ENCODE results near the gene TFPI. TPM values are rescaled to one million over a fixed set of nuclear protein-coding genes. Genes with fewer than 3 reads are reported as not detected.
"Not testable (repeated sequence)": the region's sequence is repeated elsewhere in the genome, so short reads cannot be mapped to it uniquely, and the experiment has no call there.

TFPI gene
- polyA plus RNA-seq, 2 donors = 4.5 to 6.8 TPM

- not testable (repeated sequence) for H3K9me3 ChIP-seq (ENCODE audit: control insufficient read depth in 2 of 2, insufficient read depth in 1 of 2, low read depth in 1 of 2, low read length in 1 of 2); H3K4me1 ChIP-seq (ENCODE audit: control insufficient read depth in 2 of 2, insufficient read depth in 2 of 2, low read length in 1 of 2); H3K27ac ChIP-seq (ENCODE audit: low read depth in 2 of 2, low read length in 1 of 2); H3K27me3 ChIP-seq (ENCODE audit: control insufficient read depth in 1 of 2, insufficient read depth in 2 of 2, low read length in 2 of 2); H3K36me3 ChIP-seq (ENCODE audit: control insufficient read depth in 2 of 2, insufficient read depth in 2 of 2, low read length in 1 of 2); H3K4me3 ChIP-seq (ENCODE audit: low read depth in 1 of 2, low read length in 2 of 2)
- WGBS, 2 donors = 95% methylated on average over 9 of the region's 11 CpGs
Measured at GRCh38 chr2:187565618-187566017, 11.4 kb upstream of the TFPI start.

- H3K27ac ChIP-seq (ENCODE audit: low read depth in 2 of 2, low read length in 1 of 2); H3K36me3 ChIP-seq (ENCODE audit: control insufficient read depth in 2 of 2, insufficient read depth in 2 of 2, low read length in 1 of 2); H3K27me3 ChIP-seq (ENCODE audit: control insufficient read depth in 1 of 2, insufficient read depth in 2 of 2, low read length in 2 of 2); H3K9me3 ChIP-seq (ENCODE audit: control insufficient read depth in 2 of 2, insufficient read depth in 1 of 2, low read depth in 1 of 2, low read length in 1 of 2); H3K4me1 ChIP-seq (ENCODE audit: control insufficient read depth in 2 of 2, insufficient read depth in 2 of 2, low read length in 1 of 2); H3K4me3 ChIP-seq (ENCODE audit: low read depth in 1 of 2, low read length in 2 of 2): not testable (repeated sequence)
- WGBS, 2 donors = 96 to 98% methylated on average over 16 to 31 of the region's 31 CpGs
Measured at GRCh38 chr2:187556493-187556892, 2.3 kb upstream of the TFPI start.

- Histone ChIP-seq H3K4me3 (ENCODE audit: low read depth in 1 of 2, low read length in 2 of 2) (no peak overlapping the region), H3K27ac (ENCODE audit: low read depth in 2 of 2, low read length in 1 of 2) (no peak overlapping the region), H3K9me3 (ENCODE audit: control insufficient read depth in 2 of 2, insufficient read depth in 1 of 2, low read depth in 1 of 2, low read length in 1 of 2) (no peaks in the 10 kb centered on the region), H3K27me3 (ENCODE audit: control insufficient read depth in 1 of 2, insufficient read depth in 2 of 2, low read length in 2 of 2) (no peaks in the 10 kb centered on the region), H3K36me3 (ENCODE audit: control insufficient read depth in 2 of 2, insufficient read depth in 2 of 2, low read length in 1 of 2) (no peaks in the 10 kb centered on the region), H3K4me1 (ENCODE audit: control insufficient read depth in 2 of 2, insufficient read depth in 2 of 2, low read length in 1 of 2) (no peaks in the 10 kb centered on the region)
- 26 to 30% methylated on average over 2 of the region's 2 CpGs for WGBS, 2 donors
Measured at GRCh38 chr2:187554704-187555082, 458 bp upstream of the TFPI start.

- Histone ChIP-seq H3K9me3 (ENCODE audit: control insufficient read depth in 2 of 2, insufficient read depth in 1 of 2, low read depth in 1 of 2, low read length in 1 of 2) (no peaks in the 10 kb centered on the region), H3K27me3 (ENCODE audit: control insufficient read depth in 1 of 2, insufficient read depth in 2 of 2, low read length in 2 of 2) (no peaks in the 10 kb centered on the region), H3K36me3 (ENCODE audit: control insufficient read depth in 2 of 2, insufficient read depth in 2 of 2, low read length in 1 of 2) (no peaks in the 10 kb centered on the region), H3K4me1 (ENCODE audit: control insufficient read depth in 2 of 2, insufficient read depth in 2 of 2, low read length in 1 of 2) (no peaks in the 10 kb centered on the region), H3K4me3 (ENCODE audit: low read depth in 1 of 2, low read length in 2 of 2) (peak overlapping the region in 1 of 2 donors; percentile 7), H3K27ac (ENCODE audit: low read depth in 2 of 2, low read length in 1 of 2) (no peak overlapping the region)
- 30 to 43% methylated on average over 2 of the region's 2 CpGs for WGBS, 2 donors
Measured at GRCh38 chr2:187552828-187553681, 1.2 kb downstream of the TFPI start.

- no peaks in the 10 kb centered on the region for H3K4me1 ChIP-seq (ENCODE audit: control insufficient read depth in 2 of 2, insufficient read depth in 2 of 2, low read length in 1 of 2)
- no peaks in the 10 kb centered on the region for H3K27me3 ChIP-seq (ENCODE audit: control insufficient read depth in 1 of 2, insufficient read depth in 2 of 2, low read length in 2 of 2)
- H3K4me3 ChIP-seq (ENCODE audit: low read depth in 1 of 2, low read length in 2 of 2) = no peak overlapping the region
- H3K9me3 ChIP-seq (ENCODE audit: control insufficient read depth in 2 of 2, insufficient read depth in 1 of 2, low read depth in 1 of 2, low read length in 1 of 2) = no peaks in the 10 kb centered on the region
- H3K36me3 ChIP-seq (ENCODE audit: control insufficient read depth in 2 of 2, insufficient read depth in 2 of 2, low read length in 1 of 2) = no peaks in the 10 kb centered on the region
- no peak overlapping the region for H3K27ac ChIP-seq (ENCODE audit: low read depth in 2 of 2, low read length in 1 of 2)
Measured at GRCh38 chr2:187552381-187552780, 1.9 kb downstream of the TFPI start.

DNA sequence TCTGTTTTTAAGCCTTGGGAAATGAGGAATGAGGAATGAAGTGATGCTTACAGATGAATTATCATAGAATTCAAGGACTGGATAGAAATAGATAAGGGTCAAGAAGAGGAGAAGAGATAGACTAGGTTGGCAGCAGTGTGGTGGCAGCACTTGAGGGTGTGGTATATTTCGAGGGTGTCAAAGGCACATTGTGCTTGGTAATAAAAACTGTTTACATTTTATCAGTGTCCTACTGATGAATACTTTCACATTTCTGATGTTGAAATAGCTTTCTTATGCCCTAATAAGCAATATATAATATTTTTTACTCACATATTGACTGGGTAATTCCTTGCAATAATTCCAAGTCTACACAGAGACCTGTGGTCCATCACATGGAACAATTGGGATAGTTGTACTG lies 3.4 kb downstream of the TFPI start:
- H3K4me3 ChIP-seq (ENCODE audit: low read depth in 1 of 2, low read length in 2 of 2) = no peak overlapping the region
- no peaks in the 10 kb centered on the region for H3K36me3 ChIP-seq (ENCODE audit: control insufficient read depth in 2 of 2, insufficient read depth in 2 of 2, low read length in 1 of 2)
- H3K4me1 ChIP-seq (ENCODE audit: control insufficient read depth in 2 of 2, insufficient read depth in 2 of 2, low read length in 1 of 2) = no peaks in the 10 kb centered on the region
- 33 to 68% methylated on average over 1 of the region's 1 CpG for WGBS, 2 donors
- no peaks in the 10 kb centered on the region for H3K9me3 ChIP-seq (ENCODE audit: control insufficient read depth in 2 of 2, insufficient read depth in 1 of 2, low read depth in 1 of 2, low read length in 1 of 2)
- no peak overlapping the region for H3K27ac ChIP-seq (ENCODE audit: low read depth in 2 of 2, low read length in 1 of 2)
- H3K27me3 ChIP-seq (ENCODE audit: control insufficient read depth in 1 of 2, insufficient read depth in 2 of 2, low read length in 2 of 2) = no peaks in the 10 kb centered on the region

DNA sequence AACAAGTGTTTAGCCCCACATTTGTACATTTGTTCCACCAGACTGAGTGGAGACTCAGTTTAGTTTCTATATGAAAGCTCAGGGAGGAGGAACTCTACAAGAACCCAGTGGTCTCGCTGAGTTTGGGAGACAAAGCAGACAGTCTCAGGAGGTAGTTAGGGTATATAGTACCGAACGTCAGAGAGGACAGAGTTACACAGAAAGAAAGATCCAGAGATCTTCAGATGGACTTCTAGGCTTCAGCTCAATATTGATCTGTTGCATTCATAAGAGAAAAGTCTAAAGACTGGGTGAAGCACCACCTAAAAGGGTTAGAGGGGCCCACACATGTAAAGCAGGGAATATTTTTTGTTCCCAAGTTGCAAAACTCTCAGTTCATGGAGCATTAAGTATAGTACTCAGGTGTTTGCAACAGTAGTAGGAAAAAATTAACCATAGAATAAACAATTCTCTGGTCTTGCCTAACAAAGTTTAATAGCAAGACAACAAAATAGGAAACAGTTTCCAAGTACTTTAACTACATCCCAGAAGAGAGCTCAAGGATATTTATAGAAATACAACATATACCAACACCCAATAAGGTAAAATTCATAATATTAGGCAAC lies 4.2 kb downstream of the TFPI start:
- WGBS, 2 donors = 44 to 66% methylated on average over 3 of the region's 3 CpGs
- Histone ChIP-seq H3K36me3 (ENCODE audit: control insufficient read depth in 2 of 2, insufficient read depth in 2 of 2, low read length in 1 of 2) (no peaks in the 10 kb centered on the region), H3K27ac (ENCODE audit: low read depth in 2 of 2, low read length in 1 of 2) (peak overlapping the region in 1 of 2 donors; percentile 23), H3K9me3 (ENCODE audit: control insufficient read depth in 2 of 2, insufficient read depth in 1 of 2, low read depth in 1 of 2, low read length in 1 of 2) (no peaks in the 10 kb centered on the region), H3K27me3 (ENCODE audit: control insufficient read depth in 1 of 2, insufficient read depth in 2 of 2, low read length in 2 of 2) (no peaks in the 10 kb centered on the region), H3K4me1 (ENCODE audit: control insufficient read depth in 2 of 2, insufficient read depth in 2 of 2, low read length in 1 of 2) (no peaks in the 10 kb centered on the region), H3K4me3 (ENCODE audit: low read depth in 1 of 2, low read length in 2 of 2) (no peak overlapping the region)

GRCh38 chr2:187549193-187549592 lies 5.0 kb downstream of the TFPI start:
- Histone ChIP-seq H3K27ac (ENCODE audit: low read depth in 2 of 2, low read length in 1 of 2) (no peak overlapping the region), H3K27me3 (ENCODE audit: control insufficient read depth in 1 of 2, insufficient read depth in 2 of 2, low read length in 2 of 2) (no peaks in the 10 kb centered on the region), H3K4me1 (ENCODE audit: control insufficient read depth in 2 of 2, insufficient read depth in 2 of 2, low read length in 1 of 2) (no peaks in the 10 kb centered on the region), H3K9me3 (ENCODE audit: control insufficient read depth in 2 of 2, insufficient read depth in 1 of 2, low read depth in 1 of 2, low read length in 1 of 2) (no peaks in the 10 kb centered on the region), H3K4me3 (ENCODE audit: low read depth in 1 of 2, low read length in 2 of 2) (no peak overlapping the region), H3K36me3 (ENCODE audit: control insufficient read depth in 2 of 2, insufficient read depth in 2 of 2, low read length in 1 of 2) (no peaks in the 10 kb centered on the region)

DNA sequence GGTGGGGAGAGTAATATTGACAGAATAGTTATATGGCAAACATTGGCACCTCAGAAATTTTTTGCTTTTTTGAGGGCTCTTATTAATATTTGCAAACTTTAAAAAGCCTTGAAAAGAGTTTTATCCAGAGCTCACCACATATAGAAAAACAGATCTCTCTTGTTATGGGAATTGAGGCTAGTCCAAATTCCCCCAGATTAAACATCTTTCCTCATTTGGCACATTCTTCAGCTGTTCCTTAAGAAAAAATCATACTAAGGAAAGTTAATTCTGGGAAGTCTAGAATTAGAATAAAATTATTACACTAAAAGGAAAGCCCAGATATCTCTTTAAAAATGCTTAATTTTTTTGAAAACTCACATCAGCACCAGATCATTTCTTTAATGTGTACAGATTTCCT lies 5.6 kb downstream of the TFPI start:
- H3K27ac ChIP-seq (ENCODE audit: low read depth in 2 of 2, low read length in 1 of 2) = no peak overlapping the region
- no peaks in the 10 kb centered on the region for H3K36me3 ChIP-seq (ENCODE audit: control insufficient read depth in 2 of 2, insufficient read depth in 2 of 2, low read length in 1 of 2)
- no peaks in the 10 kb centered on the region for H3K27me3 ChIP-seq (ENCODE audit: control insufficient read depth in 1 of 2, insufficient read depth in 2 of 2, low read length in 2 of 2)
- no peaks in the 10 kb centered on the region for H3K4me1 ChIP-seq (ENCODE audit: control insufficient read depth in 2 of 2, insufficient read depth in 2 of 2, low read length in 1 of 2)
- no peaks in the 10 kb centered on the region for H3K9me3 ChIP-seq (ENCODE audit: control insufficient read depth in 2 of 2, insufficient read depth in 1 of 2, low read depth in 1 of 2, low read length in 1 of 2)
- H3K4me3 ChIP-seq (ENCODE audit: low read depth in 1 of 2, low read length in 2 of 2) = no peak overlapping the region

DNA sequence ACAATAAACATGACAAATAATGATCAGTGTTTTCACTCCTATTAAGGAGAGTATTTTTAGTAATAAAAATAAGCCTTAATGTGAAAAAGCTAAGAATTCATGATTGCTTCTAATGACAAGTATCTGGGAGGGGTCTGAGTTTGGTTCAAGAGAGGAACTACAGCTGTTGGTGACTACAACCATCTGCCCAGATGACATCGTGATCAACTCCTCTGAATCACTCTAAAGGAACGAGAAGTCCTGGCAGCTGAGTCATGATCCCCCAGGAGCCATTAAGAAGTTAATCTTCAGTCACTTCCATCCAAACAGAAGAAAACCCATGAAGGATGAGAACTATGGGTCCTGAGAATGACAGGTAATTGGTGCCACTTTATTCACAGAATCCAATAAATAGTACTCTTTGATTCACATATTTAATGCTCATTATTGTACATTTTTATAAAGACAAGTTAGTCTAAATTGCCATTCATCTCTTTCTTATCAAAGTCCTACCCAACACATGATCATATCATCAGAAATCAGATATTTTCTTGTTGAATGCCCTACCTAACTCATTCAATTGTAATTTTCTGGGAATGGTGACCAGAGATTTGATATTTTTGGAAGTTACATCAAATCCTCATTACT lies 6.8 kb downstream of the TFPI start:
- H3K27me3 ChIP-seq (ENCODE audit: control insufficient read depth in 1 of 2, insufficient read depth in 2 of 2, low read length in 2 of 2) = no peaks in the 10 kb centered on the region
- 15 to 25% methylated on average over 2 of the region's 2 CpGs for WGBS, 2 donors

More for the DNA sequence above, 6.8 kb downstream of the TFPI start:
- Histone ChIP-seq H3K27ac (ENCODE audit: low read depth in 2 of 2, low read length in 1 of 2) (no peak overlapping the region), H3K4me3 (ENCODE audit: low read depth in 1 of 2, low read length in 2 of 2) (no peak overlapping the region), H3K4me1 (ENCODE audit: control insufficient read depth in 2 of 2, insufficient read depth in 2 of 2, low read length in 1 of 2) (no peaks in the 10 kb centered on the region), H3K9me3 (ENCODE audit: control insufficient read depth in 2 of 2, insufficient read depth in 1 of 2, low read depth in 1 of 2, low read length in 1 of 2) (no peaks in the 10 kb centered on the region), H3K36me3 (ENCODE audit: control insufficient read depth in 2 of 2, insufficient read depth in 2 of 2, low read length in 1 of 2) (no peaks in the 10 kb centered on the region)

All from esophagus (tissue), 2 donors.